ENCODE measurements around the gene SPEM1. TPM values are rescaled to one million over a fixed set of nuclear protein-coding genes. Genes with fewer than 3 reads are reported as not detected.

SPEM1 gene, protein sequence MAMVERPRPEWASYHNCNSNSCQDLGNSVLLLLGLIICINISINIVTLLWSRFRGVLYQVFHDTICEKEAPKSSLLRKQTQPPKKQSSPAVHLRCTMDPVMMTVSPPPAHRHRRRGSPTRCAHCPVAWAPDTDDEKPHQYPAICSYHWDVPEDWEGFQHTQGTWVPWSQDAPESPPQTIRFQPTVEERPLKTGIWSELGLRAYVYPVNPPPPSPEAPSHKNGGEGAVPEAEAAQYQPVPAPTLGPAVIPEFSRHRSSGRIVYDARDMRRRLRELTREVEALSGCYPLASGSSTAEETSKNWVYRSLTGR
- total RNA-seq (2021) (0.83 and 1.1 TPM in 2 replicates), Bru-seq, nascent RNA (percentile 32 among the genes with signal in this experiment), BruChase-seq, experiment 1, labeled RNA remaining after a 2-hour chase (percentile 27 among the genes with signal in this experiment), BruChase-seq, experiment 2, labeled RNA remaining after a 6-hour chase (percentile 55 among the genes with signal in this experiment)
- long read RNA-seq: 0 reads

DNA sequence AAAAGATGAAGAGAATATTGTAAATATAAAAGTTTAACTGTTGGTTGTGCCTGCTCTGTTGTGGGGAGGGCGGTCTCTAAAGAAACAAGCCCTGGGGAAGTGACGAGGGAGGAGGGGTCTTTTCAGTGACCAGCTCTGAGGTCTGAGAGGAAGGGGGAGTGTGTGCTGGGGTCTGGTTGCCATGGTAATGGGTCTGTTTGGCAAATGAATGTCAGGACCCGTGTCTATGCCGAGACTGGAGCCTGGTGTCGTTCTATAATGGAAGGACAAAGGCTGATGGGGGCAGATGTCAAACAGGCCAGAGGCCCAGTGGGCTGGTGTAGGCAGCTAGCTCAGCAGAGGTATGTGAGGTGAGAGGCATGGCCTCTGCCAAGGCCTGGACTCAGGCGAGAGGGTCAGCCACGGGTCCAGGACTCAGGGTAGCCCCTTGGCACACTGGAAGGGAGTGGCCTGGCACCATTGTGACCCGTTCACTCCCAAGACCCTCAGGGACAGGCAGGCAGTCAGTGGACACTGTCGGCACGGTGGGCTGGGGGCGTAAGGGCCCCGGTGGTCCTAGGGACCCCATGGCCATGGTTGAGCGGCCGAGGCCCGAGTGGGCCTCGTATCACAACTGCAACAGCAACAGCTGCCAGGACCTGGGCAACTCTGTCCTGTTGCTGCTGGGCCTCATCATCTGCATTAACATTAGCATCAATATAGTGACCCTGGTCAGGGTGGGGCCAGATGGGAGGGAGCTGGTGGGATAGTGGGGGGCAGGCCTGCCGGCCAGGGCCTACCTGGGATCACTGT, at the start of gene SPEM1:
Gene SPEM1 (plus strand): TSS at position 506 of the 792 bp plus-strand sequence. CDS start 61 bp downstream, at position 567.
- CTCF ChIA-PET: interaction anchor here (0.6 kb wide), 1 partner anchor 52 kb away, joined by 3 read pairs; no protein-coding TSS in a partner anchor
- no TSS peak for BruUV-seq (replicated peaks)

GRCh38 chr17:7370853-7371252, 49.3 kb upstream of the SPEM1 start:
- H3K4me3 ChIP-seq: no peak overlapping the region
- no peaks in the 10 kb centered on the region for H3K9me2 ChIP-seq (ENCODE audit: insufficient read depth)
- CTCF ChIA-PET: interaction anchor here (0.6 to 0.7 kb wide), 2 partner anchors 33 to 72 kb away, joined by 3 to 6 read pairs; partner anchors contain the start of gene TMEM256
- H3K4me1 ChIP-seq (replicated peaks; ENCODE audit: insufficient read depth): no peaks in the 10 kb centered on the region
- BruUV-seq (replicated peaks): no TSS peak
- no peaks in the 10 kb centered on the region for H3K36me3 ChIP-seq (ENCODE audit: low read depth)
- DNase-seq: no peak
- H3K27me3 ChIP-seq (ENCODE audit: insufficient read depth, low read depth): no peaks in the 10 kb centered on the region
- POLR2A ChIA-PET (ENCODE audit: unreplicated experiment): interaction anchor here (0.6 kb wide), 1 partner anchor 23 kb away, joined by 11 read pairs; no protein-coding TSS in a partner anchor
- no peak overlapping the region for H3K27ac ChIP-seq
- H2AFZ ChIP-seq: no peak overlapping the region
- H3K4me2 ChIP-seq: no peak overlapping the region
- intact Hi-C loops (cut with micrococcal nuclease; ENCODE audit: unreplicated experiment): no loop called here
- no peaks in the 10 kb centered on the region for H3F3A ChIP-seq (ENCODE audit: insufficient read depth, low read depth)
- H3K9me3 ChIP-seq (ENCODE audit: insufficient read depth, low read depth): no peaks in the 10 kb centered on the region
- H3K79me2 ChIP-seq (ENCODE audit: low read depth): no peaks in the 10 kb centered on the region
- no peaks in the 10 kb centered on the region for H4K20me1 ChIP-seq (ENCODE audit: insufficient read depth)
- TF ChIP-seq EZH2 (IDR thresholded peaks at IDR 0.05; ENCODE audit: low read depth) (no peak), CTCF (conservative IDR thresholded peaks at IDR 0.05) (no peak)

More for the DNA sequence above, at the start of gene SPEM1:
- Histone ChIP-seq H2AFZ (no peak within 1 kb of the TSS), H3K79me2 (ENCODE audit: low read depth) (no peaks in the 10 kb centered on the region), H3K9me2 (ENCODE audit: insufficient read depth) (no peaks in the 10 kb centered on the region), H3K27me3 (ENCODE audit: insufficient read depth, low read depth) (no peaks in the 10 kb centered on the region), H4K20me1 (ENCODE audit: insufficient read depth) (no peaks in the 10 kb centered on the region), H3K4me2 (no peak within 1 kb of the TSS), H3K4me1 (replicated peaks; ENCODE audit: insufficient read depth) (no peaks in the 10 kb centered on the region), H3K9me3 (ENCODE audit: insufficient read depth, low read depth) (no peaks in the 10 kb centered on the region), H3K27ac (no peak within 1 kb of the TSS), H3F3A (ENCODE audit: insufficient read depth, low read depth) (no peaks in the 10 kb centered on the region; the same call in 1 of the 2 replicates), H3K4me3 (no peak within 1 kb of the TSS), H3K36me3 (ENCODE audit: low read depth) (no peaks in the 10 kb centered on the region)
- no peak for DNase-seq
- POLR2A ChIA-PET (ENCODE audit: unreplicated experiment): no interaction called here
- intact Hi-C loops (cut with micrococcal nuclease; ENCODE audit: unreplicated experiment): no loop called here
- no peak for TF ChIP-seq CTCF (conservative IDR thresholded peaks at IDR 0.05)
- no peak for TF ChIP-seq EZH2 (IDR thresholded peaks at IDR 0.05; ENCODE audit: low read depth)

DNA sequence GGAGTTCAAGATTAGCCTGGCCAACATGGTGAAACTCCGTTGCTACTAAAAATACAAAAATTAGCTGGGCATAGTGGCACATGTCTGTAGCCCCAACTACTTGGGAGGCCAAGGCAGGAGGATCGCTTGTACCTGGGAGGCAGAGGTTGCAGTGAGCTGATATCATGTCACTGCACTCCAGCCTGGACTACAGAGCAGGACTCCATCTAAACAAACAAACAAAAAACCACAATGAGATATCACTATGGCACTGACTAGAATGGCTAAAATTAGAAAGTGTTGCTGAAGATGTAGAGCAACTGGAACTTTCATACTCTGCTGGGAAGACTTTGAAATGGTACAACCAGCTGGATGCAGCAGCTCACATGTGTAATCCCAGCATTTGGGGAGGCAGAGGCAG, 45.8 kb upstream of the SPEM1 start:
- POLR2A ChIA-PET (ENCODE audit: unreplicated experiment): no interaction called here
- H3K79me2 ChIP-seq (ENCODE audit: low read depth): no peaks in the 10 kb centered on the region
- DNase-seq: no peak
- no TSS peak for BruUV-seq (replicated peaks)
- H2AFZ ChIP-seq: no peak overlapping the region
- H3K27ac ChIP-seq: no peak overlapping the region
- H3K4me1 ChIP-seq (replicated peaks; ENCODE audit: insufficient read depth): no peaks in the 10 kb centered on the region
- CTCF ChIA-PET: interaction anchor here (0.6 kb wide), 1 partner anchor 197 kb away, joined by 5 read pairs; no protein-coding TSS in a partner anchor
- H4K20me1 ChIP-seq (ENCODE audit: insufficient read depth): no peaks in the 10 kb centered on the region
- no peaks in the 10 kb centered on the region for H3K9me3 ChIP-seq (ENCODE audit: insufficient read depth, low read depth)
- no peak overlapping the region for H3K4me2 ChIP-seq
- no peak overlapping the region for H3K4me3 ChIP-seq
- no peaks in the 10 kb centered on the region for H3F3A ChIP-seq (ENCODE audit: insufficient read depth, low read depth)
- H3K27me3 ChIP-seq (ENCODE audit: insufficient read depth, low read depth): no peaks in the 10 kb centered on the region
- H3K9me2 ChIP-seq (ENCODE audit: insufficient read depth): no peaks in the 10 kb centered on the region
- no peak for TF ChIP-seq EZH2 (IDR thresholded peaks at IDR 0.05; ENCODE audit: low read depth)
- TF ChIP-seq CTCF (conservative IDR thresholded peaks at IDR 0.05): no peak
- intact Hi-C loops (cut with micrococcal nuclease; ENCODE audit: unreplicated experiment): no loop called here
- no peaks in the 10 kb centered on the region for H3K36me3 ChIP-seq (ENCODE audit: low read depth)

All from PC-9 (cell line).